H1 (cell line): ENCODE data around the gene L3MBTL3. TPM values are rescaled to one million over a fixed set of nuclear protein-coding genes. Genes with fewer than 3 reads are reported as not detected.
A peak's percentile ranks its signal among the peaks of the same experiment; 100 is the strongest.

Experiments
- CTCF ChIA-PET: fragments of 300-600 bp; sonication (Branson Sonifier 250); formaldehyde crosslinking; loops from one replicate; lab custom pipeline; 2021; ENCODE audit not compliant: partially characterized antibody; lab: Charles Lee
- POLR2A ChIA-PET: fragments of 300-600 bp; sonication (Branson Sonifier 250); formaldehyde crosslinking; loops from one replicate; lab custom pipeline; 2021; ENCODE audit warnings: inconsistent platforms; ENCODE audit not compliant: partially characterized antibody; lab: Charles Lee
- DNase-seq, 2 experiments: peaks; one replicate each; pipeline versions ENCODE4 v3.0.0 to v3.0.0-alpha.2; 2010 to 2022; ENCODE audit warnings: low spot score in 2 of 2, low read depth in 1 of 2, mixed read lengths in 1 of 2
- FAIRE-seq: peaks from 2 replicates; lab custom pipeline; 2011; peaks lifted over from hg19 to GRCh38; lab: Jason Lieb, UNC
- H2AFZ ChIP-seq: 2 replicates; pipeline ENCODE4 v1.8.1; 2012; ENCODE audit warnings: low read length, inconsistent platforms
- H2AK5ac ChIP-seq: 2 replicates; pipeline ENCODE4 v1.6.1; 2013; ENCODE audit warnings: low read depth, low read length
- H2BK120ac ChIP-seq: replicated peaks from 2 replicates; pipeline ENCODE3; 2013; ENCODE audit warnings: low read depth, low read length, inconsistent platforms
- H2BK12ac ChIP-seq: 2 replicates; pipeline ENCODE4 v1.6.1; 2013; ENCODE audit warnings: low read depth, low read length
- H2BK15ac ChIP-seq: 2 replicates; pipeline ENCODE4 v1.6.1; 2013; ENCODE audit warnings: low read length
- H2BK20ac ChIP-seq: 2 replicates; pipeline ENCODE4 v1.6.1; 2013; ENCODE audit warnings: low read length
- H2BK5ac ChIP-seq: 2 replicates; pipeline ENCODE4 v1.6.1; 2013; ENCODE audit warnings: low read depth, low read length
- H3K14ac ChIP-seq: 2 replicates; pipeline ENCODE4 v1.6.1; 2013; ENCODE audit warnings: inconsistent platforms; ENCODE audit not compliant: insufficient read length
- H3K18ac ChIP-seq: 2 replicates; pipeline ENCODE4 v1.6.1; 2013; ENCODE audit warnings: low read length; ENCODE audit errors: extremely low read depth
- H3K23ac ChIP-seq: 2 replicates; pipeline ENCODE4 v1.6.1; 2013; ENCODE audit warnings: inconsistent platforms; ENCODE audit not compliant: insufficient read length
- H3K23me2 ChIP-seq: 2 replicates; pipeline ENCODE4 v1.6.1; 2013; ENCODE audit warnings: low read depth, low read length
- H3K27ac ChIP-seq: 2 replicates; pipeline ENCODE4 v1.6.1; 2011; ENCODE audit warnings: low read depth, low read length, inconsistent platforms
- H3K27me3 ChIP-seq, 4 experiments: replicated peaks in 1 of 4; 1 replicate in 1 of 4; 2 replicates in 3 of 4; pipeline versions ENCODE4 v1.6.1 to v1.8.1; 2011 to 2013; ENCODE audit warnings: low read length in 3 of 4, mild to moderate bottlenecking in 3 of 4, inconsistent platforms in 2 of 4, mixed read lengths in 2 of 4, moderate library complexity in 1 of 4; ENCODE audit not compliant: control insufficient read depth in 3 of 4, insufficient read depth in 3 of 4; ENCODE audit errors: extremely low read depth in 1 of 4
- H3K36me3 ChIP-seq, 4 experiments: 2 replicates each; pipeline versions ENCODE4 v1.6.1 to v1.8.1; 2011 to 2013; ENCODE audit warnings: mild to moderate bottlenecking in 4 of 4, low read length in 3 of 4, moderate library complexity in 2 of 4, control low read depth in 1 of 4, inconsistent platforms in 1 of 4; ENCODE audit not compliant: insufficient read depth in 4 of 4, control insufficient read depth in 2 of 4
- H3K4ac ChIP-seq: replicated peaks from 2 replicates; pipeline ENCODE3; 2013; ENCODE audit warnings: low read length, low read depth, mixed read lengths, inconsistent platforms; ENCODE audit not compliant: insufficient read length
- H3K4me1 ChIP-seq, 4 experiments: replicated peaks in 1 of 4; 1 replicate in 1 of 4; 2 replicates in 3 of 4; pipeline versions ENCODE4 v1.6.1 to v1.8.1; 2011 to 2013; ENCODE audit warnings: low read length in 3 of 4, inconsistent platforms in 2 of 4, mixed read lengths in 1 of 4; ENCODE audit not compliant: insufficient read depth in 4 of 4, control insufficient read depth in 3 of 4
- H3K4me2 ChIP-seq, 2 experiments: 2 replicates each; pipeline versions ENCODE4 v1.6.1 to v1.8.1; 2011 to 2013; ENCODE audit warnings: low read depth in 2 of 2, low read length in 2 of 2, control low read depth in 1 of 2, inconsistent platforms in 1 of 2, mild to moderate bottlenecking in 1 of 2; ENCODE audit not compliant: insufficient read depth in 1 of 2
- H3K4me3 ChIP-seq, 4 experiments: fragments of 200-600, 300-600 bp in 1 of 4; sonication (generic), shearing (Covaris generic), sonication (Bioruptor Twin) in 1 of 4; 2 replicates each; pipeline versions ENCODE4 v1.5.1 to v1.8.1; 2011 to 2016; ENCODE audit warnings: low read length in 4 of 4, low read depth in 3 of 4, control low read depth in 2 of 4, inconsistent platforms in 2 of 4, mild to moderate bottlenecking in 2 of 4, mixed read lengths in 1 of 4, moderate library complexity in 1 of 4; ENCODE audit not compliant: insufficient read depth in 2 of 4; ENCODE audit errors: extremely low read depth in 1 of 4
- H3K56ac ChIP-seq: replicated peaks from 2 replicates; pipeline ENCODE3; 2013; ENCODE audit warnings: low read depth, mild to moderate bottlenecking, mixed read lengths, low read length, inconsistent platforms; ENCODE audit not compliant: insufficient read length
- H3K79me1 ChIP-seq: 2 replicates; pipeline ENCODE4 v1.6.1; 2013; ENCODE audit warnings: low read depth, low read length, control low read depth
- H3K79me2 ChIP-seq, 2 experiments: 2 replicates each; pipeline versions ENCODE4 v1.6.1 to v1.8.1; 2012 to 2013; ENCODE audit warnings: low read length in 2 of 2, mild to moderate bottlenecking in 2 of 2, inconsistent platforms in 1 of 2; ENCODE audit not compliant: insufficient read depth in 2 of 2, control insufficient read depth in 1 of 2
- H3K9ac ChIP-seq, 4 experiments: replicated peaks in 1 of 4; 1 replicate in 1 of 4; 2 replicates in 3 of 4; pipeline versions ENCODE4 v1.6.1 to v1.8.1; 2011 to 2013; ENCODE audit warnings: low read depth in 3 of 4, low read length in 3 of 4, control low read depth in 2 of 4, mild to moderate bottlenecking in 2 of 4, moderate library complexity in 2 of 4, inconsistent platforms in 1 of 4; ENCODE audit errors: extremely low read depth in 1 of 4
- H3K9me3 ChIP-seq, 2 experiments: 2 replicates each; pipeline versions ENCODE4 v1.6.1 to v1.8.1; 2012 to 2013; ENCODE audit warnings: mild to moderate bottlenecking in 2 of 2, moderate library complexity in 2 of 2, control low read depth in 1 of 2, inconsistent platforms in 1 of 2, low read depth in 1 of 2, low read length in 1 of 2, mixed read lengths in 1 of 2; ENCODE audit not compliant: insufficient read depth in 2 of 2
- H4K20me1 ChIP-seq, 2 experiments: replicated peaks in 1 of 2; 2 replicates each; pipeline versions ENCODE3 to v1.8.1; 2011 to 2013; ENCODE audit warnings: inconsistent platforms in 2 of 2, low read length in 2 of 2, mild to moderate bottlenecking in 1 of 2; ENCODE audit not compliant: insufficient read depth in 2 of 2, control insufficient read depth in 1 of 2
- H4K5ac ChIP-seq: 2 replicates; pipeline ENCODE4 v1.6.1; 2013; ENCODE audit warnings: low read length, low read depth, mixed read lengths, inconsistent platforms; ENCODE audit not compliant: insufficient read length
- H4K8ac ChIP-seq: 2 replicates; pipeline ENCODE4 v1.8.0; 2013; ENCODE audit warnings: mild to moderate bottlenecking, moderate library complexity, low read length, inconsistent platforms; ENCODE audit not compliant: insufficient read depth; ENCODE audit errors: extremely low read depth
- H4K91ac ChIP-seq: replicated peaks from 2 replicates; pipeline ENCODE3; 2013; ENCODE audit warnings: low read length, mixed read lengths, inconsistent platforms; ENCODE audit not compliant: insufficient read length
- CEBPB ChIP-seq: IDR thresholded peaks from 2 replicates; pipeline ENCODE4 v1.6.1; 2012; ENCODE audit warnings: low read depth, low read length
- RBBP5 ChIP-seq: IDR thresholded peaks from 2 replicates; pipeline ENCODE4 v1.7.1; 2012; ENCODE audit warnings: low read depth, mild to moderate bottlenecking, inconsistent platforms, low read length, moderate library complexity, borderline replicate concordance
- RNF2 ChIP-seq: fragments of 200-900, 300-1000 bp; sonication (generic); IDR thresholded peaks from 2 replicates; pipeline ENCODE4 v1.7.1; 2016; ENCODE audit warnings: borderline replicate concordance, low read depth, mild to moderate bottlenecking, antibody characterized with exemption, low read length; ENCODE audit not compliant: poor library complexity, severe bottlenecking; ENCODE audit errors: missing control alignments
- WGBS, 2 experiments: shearing (Covaris generic) in 1 of 2; methylation state at CpG; one replicate each; pipeline versions ENCODE4 v1.1.6 to v1.1.7; 2013 to 2015; ENCODE audit warnings: low lambda C conversion rate in 2 of 2, mixed read lengths in 2 of 2, inconsistent platforms in 1 of 2, low coverage in 1 of 2, missing lambda C conversion rate in 1 of 2; ENCODE audit not compliant: insufficient replicate concordance in 2 of 2, insufficient coverage in 1 of 2, insufficient read length in 1 of 2; ENCODE audit errors: extremely low coverage in 1 of 2, missing lambda C conversion rate in 1 of 2; 5-methylcytosine and 5-hydroxymethylcytosine counted together
- polyA plus RNA-seq, 7 experiments: library from polyadenylated mRNA; depleted of rRNA in 3 of 7; stranded (reverse) in 5 of 7; unstranded in 2 of 7; fragments of >200 nt in 5 of 7; fragments of 200-250 nt in 2 of 7; gene quantifications; 1 replicate in 5 of 7; 2 replicates in 1 of 7; 4 replicates in 1 of 7; pipeline versions ENCODE4 v1.2.1 to v1.2.3, GENCODE V29; 2011 to 2013; ENCODE audit warnings: missing spikeins in 2 of 7, mixed read lengths in 2 of 7
- total RNA-seq: library from RNA; stranded (reverse); fragmentation: NEBNext Ultra II Directional; extraction: Animal tissue kit (Norgen Biotek cat#: 25700); gene quantifications from 2 replicates; pipeline ENCODE4 v1.2.1, GENCODE V29; 2021

Gene L3MBTL3
- total and polyA plus RNA-seq, 2 of the 8 experiments (the other 6 are each of a cell fraction or from before 2014, with no cell fraction given) = 3.9 to 17.2 TPM

GRCh38 chr6:130043344-130043743, 25.0 kb downstream of the L3MBTL3 start:
- ChIA-PET POLR2A (no interaction called here), CTCF (interaction anchor here (1.4 kb wide), 1 partner anchor 268 kb away, joined by 3 read pairs; no protein-coding TSS in a partner anchor)
- Histone ChIP-seq H3K4ac (no peak overlapping the region), H3K4me3 (no peak overlapping the region), H3K79me2 (0 out of 4 replicates have a peak, but pooled peaks cover 0 to 2% of the 10 kb centered on the region in 2 experiments), H3K4me1 (no peaks in the 10 kb centered on the region), H2AFZ (no peak overlapping the region), H3K23ac (no peak overlapping the region), H4K5ac (no peak overlapping the region), H3K36me3 (no peaks in the 10 kb centered on the region), H3K18ac (no peak overlapping the region), H3K79me1 (no peaks in the 10 kb centered on the region; the same call in 1 of the 2 replicates), H3K14ac (no peak overlapping the region), H2BK5ac (no peak overlapping the region), H3K27ac (no peak overlapping the region), H2BK20ac (no peak overlapping the region), H3K23me2 (no peaks in the 10 kb centered on the region), H2BK15ac (no peak overlapping the region), H2BK120ac (no peak overlapping the region), H2AK5ac (no peak overlapping the region), H3K9ac (no peak overlapping the region), H3K9me3 (no peaks in the 10 kb centered on the region), H4K20me1 (no peaks in the 10 kb centered on the region), H4K91ac (no peak overlapping the region), H3K27me3 (no peaks in the 10 kb centered on the region), H3K4me2 (no peak overlapping the region), H3K56ac (no peak overlapping the region), H4K8ac (no peak overlapping the region), H2BK12ac (no peak overlapping the region)
- FAIRE-seq (no peak), DNase-seq (no peak)
- 91% methylated on average over 4 of the region's 4 CpGs; no CpG with 5 or more reads in 1 of the 2 experiments for whole genome bisulfite sequencing, 2 experiments
- TF ChIP-seq CEBPB (peak; percentile 86), RBBP5 (no peak), RNF2 (no peak)
